SK-N-MC (cell line): Measurements from ENCODE around the gene PPFIA4.

Experiments
- EZH2 ChIP-seq: fragments of 200-600 bp; sonication (generic); IDR thresholded peaks from one replicate; pipeline ENCODE4 v1.6.1; 2017; ENCODE audit warnings: antibody characterized with exemption
- POLR2AphosphoS5 ChIP-seq: IDR thresholded peaks from 2 replicates; pipeline ENCODE4 v1.6.1; 2012; ENCODE audit warnings: mild to moderate bottlenecking, low read depth, low read length, borderline replicate concordance

DNA sequence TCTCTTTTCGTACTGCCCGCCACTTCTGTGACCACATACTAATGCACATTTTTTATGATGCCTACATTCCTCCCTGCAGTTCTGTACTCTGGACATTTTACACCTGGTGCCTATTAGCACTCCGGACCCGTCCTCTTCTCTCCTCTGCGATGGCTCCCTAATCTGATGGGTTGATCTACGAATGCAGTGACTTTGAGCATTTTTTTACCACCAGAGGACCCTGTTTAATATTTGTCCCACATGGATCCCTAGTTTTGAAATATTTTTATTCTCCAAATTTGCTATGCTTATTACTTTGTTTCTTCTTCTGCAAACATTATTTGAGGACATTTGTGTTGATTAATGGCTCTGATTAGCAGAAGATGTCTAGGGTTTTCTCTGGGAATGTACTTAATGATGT is 5.2 kb downstream of the PPFIA4 start:
- TF ChIP-seq EZH2 = no peak
- TF ChIP-seq POLR2AphosphoS5 = no peak
